Measurements from ENCODE around the gene PRRG2.
"Not testable (repeated sequence)": the region's sequence is repeated elsewhere in the genome, so short reads cannot be mapped to it uniquely, and the experiment has no call there.

Gene PRRG2

GRCh38 chr19:49614096-49614833 is 33.1 kb downstream of the PRRG2 start:
- DNase-seq = no peak

GRCh38 chr19:49615861-49616260 is 34.7 kb downstream of the PRRG2 start:
- DNase-seq = no peak

- DNase-seq = no peak
Observed at GRCh38 chr19:49616532-49616931, 35.4 kb downstream of the PRRG2 start.

DNA sequence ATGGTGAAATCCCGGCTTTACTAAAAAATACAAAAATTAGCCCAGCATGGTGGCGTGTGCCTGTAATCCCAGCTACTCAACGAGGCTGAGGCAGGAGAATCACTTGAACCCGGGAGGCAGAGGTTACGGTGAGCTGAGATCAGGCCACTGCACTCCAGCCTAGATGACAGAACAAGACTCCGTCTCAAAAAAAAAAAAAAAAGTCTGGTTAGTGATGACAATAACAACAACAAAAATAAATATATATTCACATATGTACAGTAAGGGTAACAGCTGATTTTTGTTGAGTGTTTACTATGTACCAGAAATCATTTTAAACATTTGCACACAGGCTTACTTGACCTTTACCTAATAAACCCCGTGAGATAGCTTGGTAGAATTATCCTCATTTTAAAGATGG is 35.8 kb downstream of the PRRG2 start:
- no peak for DNase-seq

- DNase-seq = not testable (repeated sequence)
Observed at GRCh38 chr19:49617860-49618259, 36.7 kb downstream of the PRRG2 start.

DNA sequence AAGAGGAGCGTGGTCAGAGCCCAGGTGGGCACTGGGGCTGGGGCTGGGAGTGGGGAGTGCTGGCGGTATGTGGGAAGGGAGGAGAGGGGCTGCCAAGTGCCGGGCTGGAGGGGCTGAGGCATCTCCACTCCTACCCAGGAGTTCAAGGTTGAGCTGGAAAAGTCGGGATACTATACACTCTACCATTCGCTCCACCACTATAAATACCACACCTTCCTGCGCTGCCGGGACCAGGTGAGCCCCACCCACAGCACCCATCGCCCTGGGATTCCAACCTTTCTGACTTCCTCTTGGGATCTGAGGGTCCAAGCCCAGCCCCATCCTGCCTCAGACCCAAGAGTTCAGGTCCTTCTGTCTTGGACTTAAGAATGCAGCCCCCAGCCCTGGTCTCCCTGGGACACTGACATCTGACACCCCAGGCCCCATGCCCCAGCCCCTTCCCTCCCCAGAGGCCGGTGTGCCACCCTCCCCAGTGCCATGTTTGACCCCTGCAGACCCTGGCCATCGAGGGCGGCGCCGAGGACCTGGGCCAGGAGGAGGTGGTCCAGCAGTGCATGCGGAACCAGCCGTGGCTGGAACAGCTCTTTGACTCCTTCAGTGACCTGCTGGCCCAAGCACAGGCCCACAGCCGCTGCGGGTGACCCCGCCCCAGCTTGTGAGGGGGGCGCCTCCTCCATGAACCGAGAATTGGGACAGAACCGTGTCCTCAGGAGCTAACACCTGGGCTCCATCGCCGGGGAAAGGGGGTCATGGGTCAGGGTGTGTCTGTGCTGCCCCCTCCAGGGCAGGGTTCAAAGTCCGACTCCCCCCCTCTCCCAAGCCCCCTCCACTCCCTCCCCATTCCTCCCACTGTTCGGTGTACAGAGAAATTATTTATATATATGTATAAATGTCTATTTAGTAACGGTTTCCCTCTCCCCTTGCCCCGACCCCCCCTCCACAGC is 44.1 kb downstream of the PRRG2 start:
- no peak for DNase-seq

DNA sequence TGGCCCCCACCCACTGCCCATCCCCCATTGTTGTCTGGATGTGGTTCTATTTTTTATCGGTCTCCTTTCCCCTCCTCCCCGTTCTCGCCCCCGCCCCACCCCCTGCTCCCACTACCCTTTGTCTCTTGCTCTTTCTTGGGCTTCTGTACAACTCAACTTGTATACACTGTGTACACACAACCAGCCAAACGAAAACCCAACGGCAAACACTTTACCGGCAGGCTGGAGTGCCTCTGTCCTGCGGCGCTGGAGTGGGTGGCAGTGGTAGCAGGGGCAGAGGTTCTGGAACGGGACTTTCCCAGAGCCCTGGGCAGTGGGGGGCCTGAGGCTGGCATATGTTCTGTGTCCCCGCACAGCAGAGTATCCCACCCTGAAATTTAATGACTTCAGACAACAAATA is 45.1 kb downstream of the PRRG2 start:
- no peak for DNase-seq

GRCh38 chr19:49629659-49630058 is 48.5 kb downstream of the PRRG2 start:
- DNase-seq = no peak

DNA sequence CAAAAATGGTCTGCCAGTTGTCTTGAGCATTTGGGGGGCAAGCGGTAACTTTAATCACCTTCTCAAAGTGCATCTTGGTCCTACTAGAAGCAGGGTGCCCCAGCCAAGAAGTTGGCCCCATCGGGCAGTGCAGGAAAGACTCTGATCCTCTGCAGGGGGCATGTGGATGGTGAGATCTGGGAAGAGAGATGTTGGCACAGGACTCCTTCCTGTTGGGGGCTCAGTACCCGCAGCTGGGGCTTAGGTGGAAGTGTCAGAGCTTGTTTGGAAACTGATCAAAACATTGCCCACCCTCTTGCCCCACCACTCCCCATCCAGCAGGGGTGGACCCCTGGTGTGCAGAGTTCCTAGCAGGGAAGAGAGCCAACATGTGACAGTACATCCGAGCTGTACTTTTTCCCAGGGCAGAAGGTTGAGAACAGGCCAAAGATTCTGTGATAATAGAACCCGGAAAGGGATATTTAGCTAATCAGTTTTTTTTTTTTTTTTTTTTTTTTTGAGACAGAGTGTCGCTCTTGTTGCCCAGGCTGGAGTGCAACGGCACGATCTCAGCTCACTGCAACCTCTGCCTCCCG is 50.0 kb downstream of the PRRG2 start:
- no peak for DNase-seq

DNA sequence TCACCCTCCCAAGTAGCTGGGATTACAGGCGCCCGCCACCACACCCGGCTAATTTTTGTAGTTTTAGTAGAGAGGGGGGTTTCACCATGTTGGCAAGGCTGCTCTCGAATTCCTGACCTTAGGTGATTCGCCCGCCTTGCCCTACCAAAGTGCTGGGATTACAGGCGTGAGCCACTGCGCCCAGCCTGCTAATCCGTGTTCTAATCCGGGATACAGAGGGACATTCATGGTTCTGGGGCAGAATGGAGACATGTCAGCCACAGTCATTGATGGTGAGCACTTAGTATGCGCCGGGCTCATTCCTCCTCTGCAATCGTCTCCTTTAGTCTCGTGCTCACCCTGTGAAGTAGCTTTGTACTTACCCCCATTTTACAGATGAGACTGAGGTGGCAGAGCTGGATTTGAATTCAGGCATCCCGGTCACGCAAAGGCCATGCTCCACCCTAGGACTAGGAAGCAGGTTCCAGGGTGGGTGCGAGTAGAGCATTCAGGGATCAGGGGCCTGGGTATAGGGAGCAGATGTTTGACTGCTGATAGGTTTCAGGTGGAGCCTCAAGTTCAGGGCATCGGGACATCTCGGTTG is 50.6 kb downstream of the PRRG2 start:
- no peak for DNase-seq

DNA sequence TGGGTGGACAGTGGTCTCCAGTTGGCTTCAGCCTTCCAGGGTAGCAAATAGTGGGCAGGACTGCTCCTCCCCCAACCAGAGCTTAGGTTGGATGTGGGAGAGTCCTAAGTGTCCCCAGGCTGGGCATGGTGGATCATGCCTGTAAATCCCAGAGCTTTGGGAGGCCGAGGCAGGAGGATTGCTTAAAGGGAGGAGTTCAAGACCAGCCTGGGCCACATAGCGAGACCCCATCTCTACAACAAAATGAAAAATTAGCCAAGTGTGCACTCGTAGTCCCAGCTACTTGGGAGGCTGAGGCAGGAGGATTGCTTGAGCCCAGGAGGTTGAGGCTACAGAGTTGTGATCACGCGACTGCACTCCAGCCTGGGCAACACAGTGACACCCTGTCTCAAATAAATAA is 51.5 kb downstream of the PRRG2 start:
- no peak for DNase-seq

GRCh38 chr19:49633273-49633672 is 52.2 kb downstream of the PRRG2 start:
- not testable (repeated sequence) for DNase-seq

GRCh38 chr19:49635530-49636232 is 54.6 kb downstream of the PRRG2 start:
- no peak for DNase-seq

GRCh38 chr19:49636233-49636932 is 55.3 kb downstream of the PRRG2 start:
- no peak for DNase-seq

- no peak for DNase-seq
Observed at GRCh38 chr19:49637821-49638738, 57.0 kb downstream of the PRRG2 start.

DNA sequence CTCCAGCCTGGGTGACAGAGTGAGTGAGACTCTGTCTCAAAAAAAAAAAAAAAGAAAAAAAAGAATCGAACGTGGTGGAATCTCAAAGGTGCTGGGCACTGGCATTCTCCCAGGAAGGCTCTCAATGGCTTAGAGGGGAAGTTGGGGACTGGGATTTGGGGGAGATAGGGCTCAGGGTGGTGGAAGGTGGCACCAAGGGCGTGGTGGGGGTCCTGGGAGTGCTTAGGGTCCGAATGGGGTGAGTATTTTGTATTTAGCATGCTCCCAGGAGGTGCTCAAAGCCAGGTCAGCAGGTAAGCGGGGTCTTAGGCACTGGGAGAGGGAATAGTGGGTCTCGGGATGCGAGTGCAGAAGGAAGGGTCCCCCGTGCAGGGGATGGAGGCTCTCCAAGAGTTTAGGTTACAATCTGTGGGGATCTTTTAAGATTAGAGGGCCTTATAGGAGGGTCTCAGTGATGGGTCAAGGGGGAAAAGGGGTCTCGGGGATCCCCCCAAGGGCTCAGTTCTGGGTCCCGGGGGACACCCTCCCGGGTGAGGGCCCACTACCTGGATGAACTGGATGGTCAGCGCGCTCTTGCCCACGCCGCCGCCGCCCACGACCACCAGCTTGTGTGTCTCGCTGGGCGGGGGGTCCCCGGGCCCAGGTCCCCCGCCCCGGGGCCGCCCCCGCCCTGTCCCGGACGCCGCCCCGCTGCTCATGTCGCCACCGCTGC is 58.4 kb downstream of the PRRG2 start:
- DNase-seq = no peak

- DNase-seq = peak; percentile 100
Observed at GRCh38 chr19:49640113-49640898, 59.2 kb downstream of the PRRG2 start, which contains the start of gene RRAS. Gene RRAS, minus strand, starts transcription at chr19:49640143. Its CDS starts 45 bp downstream, at chr19:49640098.

All from NCI-H524 treated with DMSO at 0.1 percent for 48 hours (cell line).